Urinary bladder (tissue), 4 donors: ENCODE results near the gene PRPF6. TPM values are rescaled to one million over a fixed set of nuclear protein-coding genes. Genes with fewer than 3 reads are reported as not detected.

ENCODE experiments used
- DNase-seq: peaks from one replicate; pipeline ENCODE4 v3.0.0-alpha.2; 2015; ENCODE audit errors: extremely low spot score
- H3K27ac ChIP-seq: one replicate; pipeline ENCODE4 v1.5.1; 2013; ENCODE audit warnings: low read depth, mild to moderate bottlenecking, moderate library complexity
- H3K36me3 ChIP-seq: one replicate; pipeline ENCODE4 v1.6.1; 2013; ENCODE audit warnings: mild to moderate bottlenecking, moderate library complexity; ENCODE audit not compliant: insufficient read depth
- H3K4me1 ChIP-seq: one replicate; pipeline ENCODE4 v1.6.1; 2013; ENCODE audit warnings: mild to moderate bottlenecking, moderate library complexity; ENCODE audit not compliant: insufficient read depth
- H3K4me3 ChIP-seq: one replicate; pipeline ENCODE4 v1.5.1; 2013; ENCODE audit warnings: low read depth, low read length
- WGBS: extraction: QIAGEN DNeasy Blood & Tissue Kit; methylation state at CpG from one replicate; pipeline ENCODE4 v1.1.7; 2013; 5-methylcytosine and 5-hydroxymethylcytosine counted together
- polyA plus RNA-seq: library from polyadenylated mRNA; stranded (reverse); fragments of 200-250 nt; gene quantifications from one replicate; pipeline ENCODE4 v1.2.3, GENCODE V29; 2013
- total RNA-seq: library from RNA; depleted of rRNA; stranded (reverse); fragments of >200 nt; gene quantifications from one replicate; pipeline ENCODE4 v1.2.3, GENCODE V29; 2014
- donor health status: healthy with polysubstance abuse.
- donor health status: healthy.

PRPF6 gene
- total and polyA plus RNA-seq, 2 donors: 44.1 to 71.8 TPM

- Histone ChIP-seq H3K4me3 (peak overlapping the region; percentile 20), H3K36me3 (no peaks in the 10 kb centered on the region), H3K27ac (peak overlapping the region; percentile 18), H3K4me1 (no peaks in the 10 kb centered on the region)
- WGBS: under 1% methylated on average over 91 of the region's 91 CpGs
- no peak for DNase-seq
Measured at GRCh38 chr20:64038565-64039292, 57.8 kb downstream of the PRPF6 start.

GRCh38 chr20:64039293-64040160 is 58.6 kb downstream of the PRPF6 start:
- WGBS: 11% methylated on average over 17 of the region's 17 CpGs
- H3K36me3 ChIP-seq: no peaks in the 10 kb centered on the region
- H3K27ac ChIP-seq: no peak overlapping the region
- no peaks in the 10 kb centered on the region for H3K4me1 ChIP-seq
- DNase-seq: no peak
- H3K4me3 ChIP-seq: peak overlapping the region; percentile 20

- Histone ChIP-seq H3K4me1 (peaks cover 1% of the 10 kb centered on the region), H3K36me3 (no peaks in the 10 kb centered on the region), H3K4me3 (no peak overlapping the region), H3K27ac (no peak overlapping the region)
- 67% methylated on average over 12 of the region's 12 CpGs for WGBS
- no peak for DNase-seq
Measured at GRCh38 chr20:64040231-64041039, 59.5 kb downstream of the PRPF6 start.

DNA sequence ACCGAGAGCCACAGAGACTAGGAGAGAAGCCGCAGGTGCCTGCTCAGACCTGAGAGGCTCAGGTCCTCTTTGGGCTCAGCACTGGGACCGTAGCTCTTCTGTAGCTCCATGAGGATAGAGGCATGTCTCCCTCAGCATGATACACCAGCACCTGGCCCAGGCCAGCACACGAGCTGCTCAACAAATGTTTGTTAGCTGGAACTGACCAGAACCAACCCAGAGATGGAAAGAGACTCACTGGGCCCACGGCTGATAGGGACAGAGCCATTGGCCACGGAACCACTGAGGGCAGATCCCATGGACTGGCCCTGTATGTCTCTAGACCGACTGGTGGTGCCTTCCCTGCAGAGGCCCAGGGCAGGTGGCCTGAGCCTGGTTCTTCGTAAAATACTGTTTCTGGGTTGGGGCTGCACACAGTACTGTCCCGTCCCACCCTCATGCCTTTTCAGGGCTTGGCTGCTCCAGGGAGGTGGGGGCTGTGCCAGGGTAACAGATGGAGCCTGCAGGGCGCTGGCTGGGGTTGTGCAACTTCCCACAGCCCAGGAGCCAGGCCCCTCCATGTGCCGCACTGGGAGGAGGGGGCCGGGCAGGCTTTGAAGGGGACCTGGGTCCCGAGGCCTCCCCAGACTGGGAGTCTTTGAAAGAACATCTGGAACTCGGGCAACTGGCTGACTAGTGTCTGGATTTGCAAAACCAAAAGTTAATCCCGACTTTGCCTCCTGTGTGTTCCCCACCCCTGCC is 60.3 kb downstream of the PRPF6 start:
- 41% methylated on average over 15 of the region's 15 CpGs for WGBS
- H3K4me3 ChIP-seq: no peak overlapping the region
- no peak overlapping the region for H3K27ac ChIP-seq
- no peak for DNase-seq
- H3K36me3 ChIP-seq: no peaks in the 10 kb centered on the region
- peaks cover 1% of the 10 kb centered on the region for H3K4me1 ChIP-seq

- peaks cover 1% of the 10 kb centered on the region for H3K4me1 ChIP-seq
- DNase-seq: no peak
- H3K36me3 ChIP-seq: no peaks in the 10 kb centered on the region
- H3K4me3 ChIP-seq: peak overlapping the region; percentile 28
- 10% methylated on average over 11 of the region's 11 CpGs for WGBS
- no peak overlapping the region for H3K27ac ChIP-seq
Measured at GRCh38 chr20:64041781-64042053, 60.8 kb downstream of the PRPF6 start.

DNA sequence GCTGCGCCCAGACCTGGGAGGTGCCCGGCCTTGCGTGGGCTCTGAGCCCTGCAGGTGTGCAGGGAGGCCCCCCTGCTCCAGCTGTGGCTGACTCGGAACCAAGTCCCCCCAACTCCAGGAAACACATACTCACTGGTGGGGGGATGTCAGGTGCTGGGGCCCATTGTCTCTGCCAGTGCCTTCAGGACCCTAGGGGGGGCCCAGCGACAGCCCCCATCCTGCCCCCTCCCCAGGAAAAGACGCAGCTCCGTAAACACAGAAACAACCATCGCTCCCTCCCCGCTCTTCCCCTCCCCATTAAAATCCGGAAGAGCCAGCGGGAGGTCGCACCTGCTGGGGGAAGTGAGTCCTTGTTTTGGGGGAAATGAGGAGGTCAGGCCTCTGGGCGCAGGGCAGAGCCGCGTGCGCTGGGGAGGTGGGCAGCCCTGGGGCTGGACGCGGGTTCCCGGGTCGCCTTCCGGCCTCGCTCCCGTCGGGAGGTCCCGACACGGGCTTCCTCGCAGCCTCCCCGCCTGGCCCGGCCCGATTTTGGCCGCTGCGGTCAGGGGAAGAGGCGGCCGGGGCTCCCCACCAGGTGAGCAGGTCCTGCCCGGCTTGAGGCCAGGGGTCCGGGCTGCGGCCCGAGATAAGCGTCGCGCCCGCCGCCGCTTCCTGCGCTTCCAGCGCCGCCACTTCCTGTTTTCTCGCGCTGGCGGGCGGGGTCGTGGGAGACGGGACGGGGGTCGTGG is 61.3 kb downstream of the PRPF6 start:
- Histone ChIP-seq H3K36me3 (no peaks in the 10 kb centered on the region), H3K27ac (no peak overlapping the region), H3K4me1 (peaks cover 1% of the 10 kb centered on the region), H3K4me3 (peak overlapping the region; percentile 28)
- 3% methylated on average over 55 of the region's 55 CpGs for WGBS
- DNase-seq: no peak

DNA sequence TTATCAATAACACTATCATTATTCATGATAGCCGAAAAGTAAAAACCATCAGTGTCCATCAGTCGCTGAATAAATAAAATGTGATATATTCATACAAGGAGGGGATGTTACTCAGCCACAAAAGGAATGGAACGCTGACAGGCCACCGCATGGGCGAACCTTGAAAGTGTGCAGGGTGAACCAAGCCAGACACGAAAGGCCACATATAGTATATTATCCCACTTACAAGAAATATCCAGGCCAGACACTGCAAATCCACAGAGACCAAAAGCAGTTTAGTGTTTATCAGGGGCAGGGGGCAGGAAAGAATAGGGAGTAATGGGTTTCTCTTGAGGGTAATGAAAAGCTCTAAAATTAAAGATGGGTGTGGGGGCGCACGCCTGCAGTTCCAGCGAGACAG is 62.8 kb downstream of the PRPF6 start:
- peaks cover 1% of the 10 kb centered on the region for H3K4me1 ChIP-seq
- 87% methylated on average over 9 of the region's 9 CpGs for WGBS

GRCh38 chr20:64044484-64045247 is 63.7 kb downstream of the PRPF6 start:
- no peak overlapping the region for H3K4me3 ChIP-seq
- H3K36me3 ChIP-seq: no peaks in the 10 kb centered on the region
- no peak for DNase-seq
- 59% methylated on average over 14 of the region's 14 CpGs for WGBS
- no peak overlapping the region for H3K27ac ChIP-seq
- H3K4me1 ChIP-seq: peaks cover 1% of the 10 kb centered on the region

More for the DNA sequence above, 62.8 kb downstream of the PRPF6 start:
- Histone ChIP-seq H3K36me3 (no peaks in the 10 kb centered on the region), H3K27ac (no peak overlapping the region), H3K4me3 (no peak overlapping the region)
- no peak for DNase-seq

GRCh38 chr20:64045346-64046011 is 64.5 kb downstream of the PRPF6 start:
- no peak for DNase-seq
- Histone ChIP-seq H3K36me3 (no peaks in the 10 kb centered on the region), H3K27ac (no peak overlapping the region), H3K4me3 (no peak overlapping the region), H3K4me1 (peaks cover 1% of the 10 kb centered on the region)
- WGBS: 55% methylated on average over 11 of the region's 11 CpGs

GRCh38 chr20:64047046-64047389 is 66.1 kb downstream of the PRPF6 start:
- 80% methylated on average over 8 of the region's 8 CpGs for WGBS
- H3K36me3 ChIP-seq: no peaks in the 10 kb centered on the region
- no peak overlapping the region for H3K27ac ChIP-seq
- H3K4me1 ChIP-seq: peaks cover 1% of the 10 kb centered on the region
- H3K4me3 ChIP-seq: peak overlapping the region; percentile 2
- no peak for DNase-seq

DNA sequence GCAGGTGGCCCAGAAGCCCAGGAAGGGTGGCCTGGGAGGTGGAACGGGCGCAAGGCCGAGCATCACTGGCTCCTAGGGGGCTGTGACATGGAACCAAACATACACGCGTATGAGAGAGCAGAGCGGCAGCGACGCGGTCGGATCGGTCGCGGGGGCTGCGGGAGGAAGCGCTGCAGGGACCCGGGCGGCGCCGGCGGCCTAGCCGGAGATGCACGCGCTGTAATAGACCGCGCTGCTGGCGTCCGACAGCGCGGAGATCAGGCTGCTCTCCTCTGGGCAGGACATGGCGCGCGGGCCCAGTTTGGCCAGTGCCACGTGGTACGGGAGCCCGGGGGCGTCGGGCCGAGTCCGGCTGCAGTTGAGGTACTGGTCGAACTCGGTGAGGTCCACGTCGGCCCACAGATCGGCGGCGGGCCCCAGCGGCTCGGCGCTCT is 67.1 kb downstream of the PRPF6 start:
- Histone ChIP-seq H3K36me3 (no peaks in the 10 kb centered on the region), H3K4me3 (peak overlapping the region; percentile 43), H3K4me1 (peaks cover 1% of the 10 kb centered on the region), H3K27ac (no peak overlapping the region)
- no peak for DNase-seq
- WGBS: 8% methylated on average over 49 of the region's 49 CpGs
